ENCODE results near the gene CTTN.

DNA sequence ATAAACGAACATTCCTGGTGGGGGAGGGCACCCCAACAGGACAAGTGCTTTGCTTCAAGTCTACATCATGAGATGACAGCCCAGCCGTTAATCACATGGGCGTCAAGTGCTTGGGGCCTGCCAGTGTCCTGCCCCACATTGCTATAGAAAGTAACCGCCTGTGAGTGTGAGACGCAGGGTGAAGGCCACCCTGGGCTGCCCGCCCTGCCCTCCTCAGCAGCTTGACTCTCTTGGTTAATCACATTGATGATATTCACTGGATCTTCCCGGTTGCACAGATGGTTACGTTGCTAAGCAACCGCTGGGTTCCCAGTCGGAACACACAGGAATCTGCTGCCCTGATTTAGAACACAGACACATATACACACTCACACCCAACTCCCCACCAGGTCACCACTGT is 79.3 kb downstream of the CTTN start:
- TF ChIP-seq, protein P1, sequence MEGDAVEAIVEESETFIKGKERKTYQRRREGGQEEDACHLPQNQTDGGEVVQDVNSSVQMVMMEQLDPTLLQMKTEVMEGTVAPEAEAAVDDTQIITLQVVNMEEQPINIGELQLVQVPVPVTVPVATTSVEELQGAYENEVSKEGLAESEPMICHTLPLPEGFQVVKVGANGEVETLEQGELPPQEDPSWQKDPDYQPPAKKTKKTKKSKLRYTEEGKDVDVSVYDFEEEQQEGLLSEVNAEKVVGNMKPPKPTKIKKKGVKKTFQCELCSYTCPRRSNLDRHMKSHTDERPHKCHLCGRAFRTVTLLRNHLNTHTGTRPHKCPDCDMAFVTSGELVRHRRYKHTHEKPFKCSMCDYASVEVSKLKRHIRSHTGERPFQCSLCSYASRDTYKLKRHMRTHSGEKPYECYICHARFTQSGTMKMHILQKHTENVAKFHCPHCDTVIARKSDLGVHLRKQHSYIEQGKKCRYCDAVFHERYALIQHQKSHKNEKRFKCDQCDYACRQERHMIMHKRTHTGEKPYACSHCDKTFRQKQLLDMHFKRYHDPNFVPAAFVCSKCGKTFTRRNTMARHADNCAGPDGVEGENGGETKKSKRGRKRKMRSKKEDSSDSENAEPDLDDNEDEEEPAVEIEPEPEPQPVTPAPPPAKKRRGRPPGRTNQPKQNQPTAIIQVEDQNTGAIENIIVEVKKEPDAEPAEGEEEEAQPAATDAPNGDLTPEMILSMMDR (conservative IDR thresholded peaks at IDR 0.05; ENCODE audit: low read length) = no peak
- TF ChIP-seq EZH2phosphoT487 (IDR thresholded peaks at IDR 0.05; ENCODE audit: borderline replicate concordance, low read depth, low read length) = no peak
